Measurements from ENCODE around the gene PAPSS2. TPM values are rescaled to one million over a fixed set of nuclear protein-coding genes. Genes with fewer than 3 reads are reported as not detected.

The PAPSS2 gene
- total and polyA plus RNA-seq, 8 donors = 1.3 to 17.3 (median 10.8) TPM

- 70 to 83% (median 74%) methylated on average over 6 of the region's 6 CpGs for WGBS, 5 donors
- Histone ChIP-seq H3K36me3 (peaks cover 0 to 6% (median 2%) of the 10 kb centered on the region in 4 donors), H3K27me3 (no peaks in the 10 kb centered on the region), H3K4me1 (peaks cover 5 to 41% (median 20%) of the 10 kb centered on the region in 4 donors), H3K9me3 (no peaks in the 10 kb centered on the region), H3K4me3 (peak overlapping the region in 1 of 4 donors; percentile 79), H3K27ac (no peak overlapping the region)
- TF ChIP-seq POLR2AphosphoS5 (IDR thresholded peaks at IDR 0.05) (no peak), CTCF (IDR thresholded peaks at IDR 0.05) (no peak), EP300 (IDR thresholded peaks at IDR 0.05) (no peak), POLR2A (IDR thresholded peaks at IDR 0.05) (no peak)
- DNase-seq = no peak
- intact Hi-C loops (cut with DNase I; ENCODE audit: low total_unique reads) = loop anchor here (5.0 kb wide), 1 partner anchor 75 kb away; no protein-coding TSS in a partner anchor
Measured at GRCh38 chr10:87661861-87662785, 2.4 kb downstream of the PAPSS2 start.

GRCh38 chr10:87664276-87664701 lies 4.6 kb downstream of the PAPSS2 start:
- Histone ChIP-seq H3K27me3 (no peaks in the 10 kb centered on the region), H3K9me3 (no peaks in the 10 kb centered on the region), H3K27ac (no peak overlapping the region), H3K4me3 (no peak overlapping the region), H3K36me3 (peaks cover 0 to 6% (median 2%) of the 10 kb centered on the region in 4 donors), H3K4me1 (peaks cover 5 to 28% (median 15%) of the 10 kb centered on the region in 4 donors)
- no peak for DNase-seq
- no peak for TF ChIP-seq POLR2AphosphoS5 (IDR thresholded peaks at IDR 0.05)
- TF ChIP-seq CTCF (IDR thresholded peaks at IDR 0.05) = no peak
- no peak for TF ChIP-seq EP300 (IDR thresholded peaks at IDR 0.05)
- TF ChIP-seq POLR2A (IDR thresholded peaks at IDR 0.05) = no peak
- 64 to 82% (median 81%) methylated on average over 2 of the region's 2 CpGs for WGBS, 5 donors
- intact Hi-C loops (cut with DNase I; ENCODE audit: low total_unique reads) = loop anchor here (5.0 kb wide), 1 partner anchor 73 kb away; no protein-coding TSS in a partner anchor

DNA sequence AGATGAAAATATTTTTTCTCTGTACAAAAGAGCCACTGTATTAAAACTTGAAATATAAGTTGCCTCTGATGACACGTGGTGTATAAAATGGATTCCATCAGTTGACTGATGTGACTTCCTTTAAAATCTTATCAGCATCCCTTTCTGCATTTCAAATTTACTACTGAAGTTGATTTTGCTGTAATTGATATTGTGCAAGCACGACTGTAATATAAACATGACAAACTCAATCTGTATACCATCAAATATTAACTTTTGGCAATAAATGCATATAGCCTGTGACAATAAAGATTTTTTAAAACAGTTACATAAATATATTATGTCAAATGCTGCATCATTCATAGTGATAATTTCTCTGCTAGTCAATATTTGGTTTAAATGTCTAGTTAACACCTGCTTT lies 7.8 kb downstream of the PAPSS2 start:
- peaks cover 0 to 6% (median 0%) of the 10 kb centered on the region in 4 donors for H3K4me1 ChIP-seq
- intact Hi-C loops (cut with DNase I; ENCODE audit: low total_unique reads) = no loop called here
- no peak for DNase-seq
- H3K9me3 ChIP-seq = no peaks in the 10 kb centered on the region
- H3K36me3 ChIP-seq = peaks cover 0 to 6% (median 2%) of the 10 kb centered on the region in 4 donors
- no peak overlapping the region for H3K27ac ChIP-seq
- no peak for TF ChIP-seq CTCF (IDR thresholded peaks at IDR 0.05)
- no peak for TF ChIP-seq EP300 (IDR thresholded peaks at IDR 0.05)
- TF ChIP-seq POLR2AphosphoS5 (IDR thresholded peaks at IDR 0.05) = no peak
- no peak for TF ChIP-seq POLR2A (IDR thresholded peaks at IDR 0.05)
- no peaks in the 10 kb centered on the region for H3K27me3 ChIP-seq
- H3K4me3 ChIP-seq = no peak overlapping the region
- WGBS, 5 donors = 58 to 65% (median 59%) methylated on average over 2 of the region's 2 CpGs

DNA sequence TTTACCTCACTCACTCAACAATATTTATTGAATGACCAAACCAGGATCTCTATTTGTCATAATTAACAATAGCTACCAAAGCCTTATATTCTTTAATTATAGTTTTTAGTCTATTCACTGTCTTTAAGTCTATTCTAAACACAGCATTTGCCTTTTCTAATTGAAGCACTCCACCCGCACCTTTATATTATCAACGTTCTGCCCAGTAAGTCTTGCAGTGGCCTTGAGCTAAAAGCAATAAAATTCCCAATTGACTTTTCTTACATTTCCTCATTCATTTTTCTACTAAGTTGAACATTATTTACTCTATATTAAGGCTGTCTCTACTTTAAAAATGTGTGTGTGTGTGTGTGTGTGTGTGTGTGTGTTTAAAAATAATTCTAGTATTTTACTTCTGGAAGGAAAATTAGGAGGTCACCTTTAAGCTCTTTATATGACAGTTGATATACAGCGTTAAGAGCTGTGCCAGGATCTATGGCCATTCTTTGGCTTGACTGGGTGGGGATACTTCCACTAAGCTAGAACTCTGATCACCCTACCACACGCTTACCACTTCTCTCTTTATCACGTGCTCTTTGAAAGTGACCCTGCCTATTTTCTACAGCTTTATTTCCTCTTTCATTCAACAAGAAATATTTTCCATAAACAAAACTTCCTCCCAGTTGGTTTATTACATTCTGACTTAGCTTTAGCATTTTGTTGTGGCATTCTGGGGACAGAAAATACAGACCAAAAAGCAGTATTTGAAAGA lies 8.8 kb downstream of the PAPSS2 start:
- DNase-seq = no peak
- Histone ChIP-seq H3K36me3 (peaks cover 0 to 6% (median 2%) of the 10 kb centered on the region in 4 donors), H3K4me3 (no peak overlapping the region), H3K27ac (no peak overlapping the region), H3K27me3 (no peaks in the 10 kb centered on the region), H3K9me3 (no peaks in the 10 kb centered on the region), H3K4me1 (peaks cover 0 to 6% (median 0%) of the 10 kb centered on the region in 4 donors)
- intact Hi-C loops (cut with DNase I; ENCODE audit: low total_unique reads) = no loop called here
- WGBS, 5 donors = 57 to 71% (median 67%) methylated on average over 5 of the region's 5 CpGs
- no peak for TF ChIP-seq POLR2AphosphoS5 (IDR thresholded peaks at IDR 0.05)
- TF ChIP-seq POLR2A (IDR thresholded peaks at IDR 0.05) = no peak
- no peak for TF ChIP-seq EP300 (IDR thresholded peaks at IDR 0.05)
- no peak for TF ChIP-seq CTCF (IDR thresholded peaks at IDR 0.05)
